MM.1S (cell line): ENCODE data around the gene ITGA11.

Experiments
- DNase-seq: peaks from one replicate; pipeline ENCODE4 v3.0.0-alpha.2; 2015
- H2AFZ ChIP-seq: fragments of 300-600 bp; sonication (generic); 2 replicates; pipeline ENCODE4 v1.6.0; 2016; ENCODE audit warnings: antibody characterized with exemption, low read length
- H3F3A ChIP-seq: fragments of 300-600 bp; sonication (generic); 2 replicates; pipeline ENCODE4 v1.6.1; 2016; ENCODE audit warnings: mild to moderate bottlenecking, antibody characterized with exemption, low read length, moderate library complexity, mixed read lengths; ENCODE audit not compliant: insufficient read depth
- H3K27ac ChIP-seq: fragments of 300-600 bp; sonication (generic); 2 replicates; pipeline ENCODE4 v1.5.1; 2016; ENCODE audit warnings: mild to moderate bottlenecking, low read length
- H3K27me3 ChIP-seq: fragments of 300-600 bp; sonication (generic); replicated peaks from 2 replicates; pipeline ENCODE4 v1.6.0; 2016; ENCODE audit warnings: low read length; ENCODE audit not compliant: insufficient read depth
- H3K36me3 ChIP-seq: fragments of 300-600 bp; sonication (generic); replicated peaks from 2 replicates; pipeline ENCODE4 v1.6.1; 2016; ENCODE audit warnings: mild to moderate bottlenecking, low read length, mixed read lengths; ENCODE audit not compliant: insufficient read depth
- H3K4me1 ChIP-seq: fragments of 300-600 bp; sonication (generic); 2 replicates; pipeline ENCODE4 v1.6.1; 2016; ENCODE audit warnings: low read length, mixed read lengths
- H3K4me2 ChIP-seq: fragments of 300-600 bp; sonication (generic); 2 replicates; pipeline ENCODE4 v1.6.0; 2016; ENCODE audit warnings: low read depth, low read length
- H3K4me3 ChIP-seq: fragments of 300-600 bp; sonication (generic); 2 replicates; pipeline ENCODE4 v1.5.1; 2016; ENCODE audit warnings: low read length, mixed read lengths
- H3K79me2 ChIP-seq: fragments of 300-600 bp; sonication (generic); 2 replicates; pipeline ENCODE4 v1.6.1; 2016; ENCODE audit warnings: mixed run types, low read length, mixed read lengths
- H3K9ac ChIP-seq: fragments of 300-600 bp; sonication (generic); 2 replicates; pipeline ENCODE4 v1.6.1; 2016; ENCODE audit warnings: low read length, mixed read lengths
- H3K9me2 ChIP-seq: fragments of 300-600 bp; sonication (generic); replicated peaks from 2 replicates; pipeline ENCODE4 v1.6.1; 2016; ENCODE audit warnings: mild to moderate bottlenecking, low read length, mixed read lengths; ENCODE audit not compliant: insufficient read depth
- H3K9me3 ChIP-seq: fragments of 300-600 bp; sonication (generic); replicated peaks from 2 replicates; pipeline ENCODE4 v1.6.1; 2016; ENCODE audit warnings: mild to moderate bottlenecking, low read length, mixed read lengths; ENCODE audit not compliant: insufficient read depth
- H4K20me1 ChIP-seq: fragments of 300-600 bp; sonication (generic); 2 replicates; pipeline ENCODE4 v1.6.1; 2016; ENCODE audit warnings: mild to moderate bottlenecking, low read length, moderate library complexity, mixed read lengths; ENCODE audit not compliant: insufficient read depth
- EZH2 ChIP-seq: fragments of 300-600 bp; sonication (generic); optimal IDR thresholded peaks from 2 replicates; pipeline ENCODE3; 2017; ENCODE audit warnings: low read depth, mild to moderate bottlenecking, antibody characterized with exemption, low read length, mixed read lengths
- EZH2phosphoT487 ChIP-seq: fragments of 300-600 bp; sonication (generic); IDR thresholded peaks from 2 replicates; pipeline ENCODE4 v1.6.1; 2018; ENCODE audit warnings: antibody characterized with exemption, low read length
- TF ChIP-seq, protein P1 (sequence below): fragments of 300-600 bp; sonication (generic); IDR thresholded peaks from 2 replicates; pipeline ENCODE4 v1.5.1; 2016; ENCODE audit warnings: antibody characterized with exemption, low read length, mixed read lengths

The ITGA11 gene

DNA sequence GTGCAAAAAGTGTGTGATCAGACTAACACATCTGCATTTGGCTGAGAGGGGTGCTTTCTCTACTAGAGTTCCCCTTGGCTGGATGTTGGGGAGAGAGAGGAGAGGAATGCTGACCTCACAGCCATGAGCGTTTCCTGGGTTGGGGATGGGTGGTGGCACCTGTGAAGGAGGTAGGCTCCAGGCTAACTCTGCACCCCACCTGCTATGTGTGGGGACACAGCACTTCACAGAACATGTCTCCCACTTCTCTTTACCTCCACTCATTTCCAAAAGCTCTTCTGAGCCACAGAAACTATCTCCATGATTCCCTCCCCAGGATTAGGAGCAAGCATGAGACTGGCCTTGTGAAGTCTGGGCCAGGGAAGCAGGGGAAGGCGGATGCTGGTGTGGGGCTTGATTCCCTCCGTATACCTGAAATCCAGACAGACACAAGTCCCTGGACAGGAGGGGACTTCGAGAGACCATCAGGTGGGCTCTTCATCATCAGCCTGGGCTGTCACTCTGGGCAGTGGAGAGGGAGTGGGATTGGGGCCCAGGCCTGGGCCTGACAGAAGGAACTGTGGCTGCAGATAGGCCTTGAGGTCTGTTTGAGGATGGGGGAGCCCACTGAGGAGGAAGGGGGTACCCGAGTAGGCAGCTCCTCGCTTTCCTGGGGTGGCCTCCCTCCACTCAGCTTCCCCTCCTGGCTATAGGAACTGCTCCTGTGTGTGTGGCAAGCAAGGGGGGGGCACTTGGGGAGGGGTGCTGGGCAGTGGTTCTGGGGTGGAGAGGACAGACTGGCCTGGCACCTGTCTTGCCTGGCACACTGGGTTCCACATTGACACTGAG is 113.7 kb downstream of the ITGA11 start:
- no peaks in the 10 kb centered on the region for H3K36me3 ChIP-seq
- no peak for DNase-seq
- H3K9me2 ChIP-seq, result no peaks in the 10 kb centered on the region
- H3K27me3 ChIP-seq, result no peaks in the 10 kb centered on the region
- H3K27ac ChIP-seq, result no peak overlapping the region
- TF ChIP-seq, protein P1, sequence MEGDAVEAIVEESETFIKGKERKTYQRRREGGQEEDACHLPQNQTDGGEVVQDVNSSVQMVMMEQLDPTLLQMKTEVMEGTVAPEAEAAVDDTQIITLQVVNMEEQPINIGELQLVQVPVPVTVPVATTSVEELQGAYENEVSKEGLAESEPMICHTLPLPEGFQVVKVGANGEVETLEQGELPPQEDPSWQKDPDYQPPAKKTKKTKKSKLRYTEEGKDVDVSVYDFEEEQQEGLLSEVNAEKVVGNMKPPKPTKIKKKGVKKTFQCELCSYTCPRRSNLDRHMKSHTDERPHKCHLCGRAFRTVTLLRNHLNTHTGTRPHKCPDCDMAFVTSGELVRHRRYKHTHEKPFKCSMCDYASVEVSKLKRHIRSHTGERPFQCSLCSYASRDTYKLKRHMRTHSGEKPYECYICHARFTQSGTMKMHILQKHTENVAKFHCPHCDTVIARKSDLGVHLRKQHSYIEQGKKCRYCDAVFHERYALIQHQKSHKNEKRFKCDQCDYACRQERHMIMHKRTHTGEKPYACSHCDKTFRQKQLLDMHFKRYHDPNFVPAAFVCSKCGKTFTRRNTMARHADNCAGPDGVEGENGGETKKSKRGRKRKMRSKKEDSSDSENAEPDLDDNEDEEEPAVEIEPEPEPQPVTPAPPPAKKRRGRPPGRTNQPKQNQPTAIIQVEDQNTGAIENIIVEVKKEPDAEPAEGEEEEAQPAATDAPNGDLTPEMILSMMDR, result no peak
- TF ChIP-seq EZH2phosphoT487, result no peak
- no peaks in the 10 kb centered on the region for H3F3A ChIP-seq
- H3K4me3 ChIP-seq, result no peak overlapping the region
- no peak overlapping the region for H3K9ac ChIP-seq
- no peak overlapping the region for H2AFZ ChIP-seq
- H3K4me2 ChIP-seq, result no peak overlapping the region
- no peaks in the 10 kb centered on the region for H3K4me1 ChIP-seq
- H3K9me3 ChIP-seq, result no peaks in the 10 kb centered on the region
- no peaks in the 10 kb centered on the region for H4K20me1 ChIP-seq
- no peaks in the 10 kb centered on the region for H3K79me2 ChIP-seq

DNA sequence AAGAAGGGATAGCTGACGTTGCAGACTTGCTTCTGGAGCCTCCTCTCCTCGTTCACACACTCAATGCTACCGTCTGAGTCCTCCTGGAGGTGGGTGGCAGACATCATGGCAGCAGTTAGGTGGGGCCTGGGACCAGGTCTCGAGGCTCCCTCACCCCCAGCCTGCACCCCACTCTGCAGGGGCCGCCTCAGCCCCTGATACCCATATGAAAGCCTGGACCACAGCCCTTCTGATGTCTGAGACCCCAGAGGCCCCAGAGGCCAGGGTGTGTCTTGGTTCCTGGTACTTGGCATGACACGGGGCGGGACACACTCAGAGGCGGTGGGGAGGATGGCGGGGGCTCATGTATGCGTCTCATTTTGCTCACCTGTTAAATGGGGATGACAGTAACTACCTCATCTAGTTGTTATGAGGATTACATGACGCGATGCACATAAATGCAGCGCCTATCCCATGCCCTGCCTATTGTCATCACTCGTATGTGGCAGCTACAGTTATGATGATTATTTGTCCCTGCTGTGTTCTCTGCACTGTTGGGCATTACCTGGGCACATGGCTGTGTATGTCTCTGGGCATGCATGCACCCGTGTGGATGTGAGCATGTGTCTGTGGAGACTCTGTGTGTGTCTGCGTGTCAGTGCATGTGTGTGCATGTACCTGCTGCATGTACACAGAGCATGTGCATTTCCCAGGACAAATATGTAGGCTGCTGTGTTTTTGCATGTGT is 114.5 kb downstream of the ITGA11 start:
- TF ChIP-seq, protein P1, result no peak
- TF ChIP-seq EZH2, result no peak
- no peak for TF ChIP-seq EZH2phosphoT487
- Histone ChIP-seq H2AFZ (no peak overlapping the region), H3K4me2 (no peak overlapping the region), H3K79me2 (no peaks in the 10 kb centered on the region), H3K9ac (no peak overlapping the region), H3K4me1 (no peaks in the 10 kb centered on the region), H3K9me3 (no peaks in the 10 kb centered on the region), H3K9me2 (no peaks in the 10 kb centered on the region), H3K36me3 (no peaks in the 10 kb centered on the region), H3K27me3 (no peaks in the 10 kb centered on the region), H3F3A (no peaks in the 10 kb centered on the region), H3K27ac (no peak overlapping the region), H4K20me1 (no peaks in the 10 kb centered on the region), H3K4me3 (no peak overlapping the region)
- DNase-seq, result no peak

DNA sequence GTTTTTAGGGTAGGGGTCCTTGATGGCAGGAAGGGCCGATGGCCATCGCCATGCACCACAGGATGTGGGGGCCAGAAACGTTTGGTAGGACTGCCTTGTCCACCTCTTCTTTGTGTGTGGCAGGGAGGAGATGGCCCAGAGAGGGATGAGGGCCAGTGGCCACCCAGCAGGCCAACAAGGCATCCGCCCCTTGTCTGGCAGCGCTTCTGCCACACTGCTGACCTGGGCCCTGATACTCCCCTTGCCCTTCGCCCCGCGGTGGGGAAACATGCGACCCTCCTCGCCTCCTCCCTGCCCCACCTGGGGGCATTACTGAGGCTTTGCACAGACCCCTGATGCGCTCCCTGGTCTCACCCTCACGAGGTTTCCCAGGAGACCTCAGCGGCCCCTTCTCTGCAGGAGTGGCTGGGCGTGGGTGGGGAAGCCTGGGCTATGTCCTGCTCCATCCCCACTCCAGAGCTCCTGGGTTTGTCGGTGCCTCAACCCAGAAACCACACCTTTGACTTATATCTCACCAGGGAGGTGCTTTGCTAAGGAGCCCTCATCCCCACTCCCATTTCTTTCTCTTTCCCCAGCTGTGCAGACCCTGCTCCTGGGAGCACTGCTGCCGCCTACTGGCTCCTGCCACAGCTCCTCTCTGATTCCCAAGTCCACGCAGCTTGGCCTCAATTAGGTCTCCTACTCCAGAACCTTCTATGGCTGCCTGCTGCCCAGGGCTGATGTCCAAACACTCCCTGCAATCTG is 115.7 kb downstream of the ITGA11 start:
- DNase-seq, result no peak
- TF ChIP-seq EZH2phosphoT487, result no peak
- TF ChIP-seq, protein P1, result peak; percentile 49
- Histone ChIP-seq H3K9me3 (no peaks in the 10 kb centered on the region), H3K36me3 (no peaks in the 10 kb centered on the region), H2AFZ (no peak overlapping the region), H3K27me3 (no peaks in the 10 kb centered on the region), H3F3A (no peaks in the 10 kb centered on the region), H3K4me3 (no peak overlapping the region), H3K4me2 (no peak overlapping the region), H4K20me1 (no peaks in the 10 kb centered on the region), H3K79me2 (no peaks in the 10 kb centered on the region), H3K27ac (no peak overlapping the region), H3K9me2 (no peaks in the 10 kb centered on the region), H3K4me1 (no peaks in the 10 kb centered on the region), H3K9ac (no peak overlapping the region)
